ENCODE results near the gene GGA1.
"Not testable (repeated sequence)": the region's sequence is repeated elsewhere in the genome, so short reads cannot be mapped to it uniquely, and the experiment has no call there.

GRCh38 chr22:37656583-37656982, 47.9 kb downstream of the GGA1 start:
- not testable (repeated sequence) for TF ChIP-seq CTCF, POLR2A (IDR thresholded peaks at IDR 0.05)
